OCI-LY7 (cell line): ENCODE data around the gene PCCA.

Experiments
- CTCF ChIP-seq: fragments of 200-600 bp; sonication (generic); conservative IDR thresholded peaks from 2 replicates; pipeline ENCODE4 v1.5.1; 2014; ENCODE audit warnings: mild to moderate bottlenecking, antibody characterized with exemption, low read length, moderate library complexity, mixed read lengths
- EZH2phosphoT487 ChIP-seq: fragments of 200-600 bp; sonication (generic); IDR thresholded peaks from 2 replicates; pipeline ENCODE4 v1.6.1; 2018; ENCODE audit warnings: low read depth, borderline replicate concordance, mild to moderate bottlenecking, mixed run types, antibody characterized with exemption, low read length, moderate library complexity, mixed read lengths

- TF ChIP-seq CTCF = no peak
- TF ChIP-seq EZH2phosphoT487 = no peak
Observed at GRCh38 chr13:100546713-100547405, 458.0 kb downstream of the PCCA start.
